ENCODE results near the gene CLCN7.

CLCN7 gene

DNA sequence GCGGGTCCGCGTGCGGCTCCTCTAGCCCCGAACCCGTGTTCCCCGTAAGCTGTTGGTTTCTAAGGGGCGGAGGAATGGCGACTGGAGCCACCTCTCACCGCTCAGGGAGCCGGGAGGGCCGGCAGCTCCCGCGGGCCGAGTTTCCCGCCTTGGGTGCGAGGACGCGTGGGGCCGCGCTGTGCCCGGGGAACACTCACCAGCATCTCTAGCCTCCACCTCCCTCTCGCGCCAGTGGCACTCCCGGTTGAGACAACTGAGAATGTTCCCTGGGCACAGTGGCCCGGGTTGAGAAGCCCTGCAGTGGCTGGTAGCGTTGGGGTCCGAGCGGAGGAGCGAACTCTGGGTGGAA is 18.9 kb upstream of the CLCN7 start:
- no peak for DNase-seq (ENCODE audit: low spot score)
- in situ Hi-C loops (cut with MboI; ENCODE audit: low pct_unique_long_range_greater_than_20kb, low sequenced_read_pairs, unreplicated experiment): no loop called here
- no peak for TF ChIP-seq CTCF (IDR thresholded peaks at IDR 0.05; ENCODE audit: extremely low read depth, insufficient read depth, missing control alignments)

DNA sequence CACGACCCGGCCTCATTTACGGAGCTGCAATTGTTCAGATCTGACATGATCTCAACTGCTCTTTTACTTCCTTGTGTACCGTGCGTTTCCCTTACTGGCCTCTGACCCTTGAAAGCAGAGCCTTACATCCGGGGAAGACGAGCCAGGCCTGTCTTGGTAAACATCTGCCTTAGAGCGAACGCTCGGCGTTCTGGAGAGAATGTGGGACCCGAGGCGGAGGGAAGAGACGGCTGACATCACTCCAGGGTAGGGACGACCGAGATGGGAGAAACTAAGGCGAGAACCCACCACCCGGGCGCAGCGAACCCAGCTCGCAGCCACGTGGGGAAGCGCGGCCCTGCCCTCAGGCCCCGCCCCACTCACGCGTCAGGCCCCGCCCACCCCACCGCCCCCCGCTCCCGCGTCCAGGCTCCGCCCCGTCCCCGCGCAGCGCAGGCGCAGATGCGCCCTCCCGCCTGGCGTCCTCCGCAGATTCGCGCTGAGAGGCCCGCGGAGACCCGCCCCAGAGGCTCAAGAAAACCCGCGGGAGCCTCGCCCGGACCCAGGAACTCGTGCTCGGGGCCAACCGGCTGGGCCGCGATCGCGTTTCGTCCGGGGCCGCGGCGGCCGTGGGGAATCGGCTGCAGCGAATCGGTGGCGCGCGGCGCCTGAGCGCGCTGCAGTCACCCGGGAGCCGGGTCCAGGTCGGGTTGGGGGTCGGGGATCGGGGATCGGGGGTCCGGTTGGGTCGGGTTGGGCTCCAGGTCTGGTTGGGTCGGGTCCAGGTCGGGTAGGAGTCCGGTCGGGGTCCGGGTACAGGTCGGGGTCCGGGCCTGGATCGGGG is 18.3 kb upstream of the CLCN7 start, which contains the start of gene TELO2:
TELO2 (plus strand) TSS at position 438 of the 823 bp plus-strand sequence. CDS start 922 bp downstream, outside the sequence.
- DNase-seq (ENCODE audit: low spot score): peak; percentile 99
- in situ Hi-C loops (cut with MboI; ENCODE audit: low pct_unique_long_range_greater_than_20kb, low sequenced_read_pairs, unreplicated experiment): no loop called here
- TF ChIP-seq CTCF (IDR thresholded peaks at IDR 0.05; ENCODE audit: extremely low read depth, insufficient read depth, missing control alignments): no peak

DNA sequence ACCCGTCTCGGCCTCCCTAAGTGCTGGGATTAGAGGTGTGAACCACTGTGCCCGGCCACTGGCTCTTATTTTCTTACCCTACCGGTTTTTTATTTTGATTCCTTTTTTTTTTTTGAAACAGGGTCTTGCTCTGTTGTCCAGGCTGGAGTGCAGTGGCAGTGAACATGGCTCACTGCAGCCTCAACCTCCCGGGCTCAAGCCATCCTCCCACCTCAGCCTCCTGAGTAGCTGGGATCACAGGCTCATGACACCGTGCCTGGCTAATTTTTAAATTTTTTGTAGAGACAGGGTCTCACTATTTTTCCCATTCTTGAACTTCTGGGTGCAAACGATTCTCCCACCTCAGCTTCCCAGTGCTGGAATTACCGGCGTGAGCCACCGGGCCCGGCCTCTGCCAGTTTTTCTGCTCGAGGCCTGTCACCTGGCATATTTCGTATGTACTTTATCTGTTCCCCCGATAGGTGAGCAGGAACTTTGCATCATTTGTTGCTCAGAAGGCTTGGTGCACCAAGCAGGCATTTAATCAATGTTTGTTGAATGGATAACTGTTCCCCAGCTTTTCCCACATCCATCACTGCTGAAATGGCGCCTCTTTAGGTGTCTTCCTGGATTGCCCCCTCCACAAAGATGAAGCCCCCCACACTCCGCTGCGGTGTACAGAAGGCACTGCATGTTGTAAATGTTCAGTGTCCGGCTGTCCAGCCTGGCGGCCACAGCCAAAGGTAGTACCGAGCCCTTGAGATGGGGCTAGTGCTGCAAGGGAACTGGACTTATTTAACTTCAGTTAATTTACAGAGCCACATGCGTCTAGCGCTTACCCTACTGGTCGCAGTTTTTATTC is 17.5 kb upstream of the CLCN7 start:
- in situ Hi-C loops (cut with MboI; ENCODE audit: low pct_unique_long_range_greater_than_20kb, low sequenced_read_pairs, unreplicated experiment): no loop called here
- no peak for DNase-seq (ENCODE audit: low spot score)
- TF ChIP-seq CTCF (IDR thresholded peaks at IDR 0.05; ENCODE audit: extremely low read depth, insufficient read depth, missing control alignments): no peak

- in situ Hi-C loops (cut with MboI; ENCODE audit: low pct_unique_long_range_greater_than_20kb, low sequenced_read_pairs, unreplicated experiment): no loop called here
- no peak for TF ChIP-seq CTCF (IDR thresholded peaks at IDR 0.05; ENCODE audit: extremely low read depth, insufficient read depth, missing control alignments)
- no peak for DNase-seq (ENCODE audit: low spot score)
Measured at GRCh38 chr16:1491327-1491726, 16.5 kb upstream of the CLCN7 start.

GRCh38 chr16:1489077-1489476 is 14.2 kb upstream of the CLCN7 start:
- in situ Hi-C loops (cut with MboI; ENCODE audit: low pct_unique_long_range_greater_than_20kb, low sequenced_read_pairs, unreplicated experiment): no loop called here
- no peak for DNase-seq (ENCODE audit: low spot score)
- TF ChIP-seq CTCF (IDR thresholded peaks at IDR 0.05; ENCODE audit: extremely low read depth, insufficient read depth, missing control alignments): no peak

- no peak for TF ChIP-seq CTCF (IDR thresholded peaks at IDR 0.05; ENCODE audit: extremely low read depth, insufficient read depth, missing control alignments)
- no peak for DNase-seq (ENCODE audit: low spot score)
- in situ Hi-C loops (cut with MboI; ENCODE audit: low pct_unique_long_range_greater_than_20kb, low sequenced_read_pairs, unreplicated experiment): no loop called here
Measured at GRCh38 chr16:1488619-1489018, 13.8 kb upstream of the CLCN7 start, which contains the start of gene PTX4. TSS of gene PTX4 (minus strand) at chr16:1488944. CDS start at chr16:1488909, 35 bp downstream.
